Nephron progenitor cell (in vitro differentiated cells): ENCODE data around the gene FBXW12.
A peak's percentile ranks its signal among the peaks of the same experiment; 100 is the strongest.

Experiments used
- DNase-seq: peaks from one replicate; pipeline ENCODE4 v3.0.0; 2021
- H3K27ac Mint-ChIP-seq: 2 replicates; pipeline ENCODE4 v1.8.0; 2021; ENCODE audit warnings: mild to moderate bottlenecking, moderate library complexity, mixed read lengths
- H3K27me3 Mint-ChIP-seq: 2 replicates; pipeline ENCODE4 v1.8.0; 2021; ENCODE audit warnings: mild to moderate bottlenecking, low read depth, mixed read lengths; ENCODE audit not compliant: poor library complexity
- H3K36me3 Mint-ChIP-seq: 2 replicates; pipeline ENCODE4 v1.8.0; 2021; ENCODE audit warnings: low read depth, mixed read lengths
- H3K4me1 Mint-ChIP-seq: 2 replicates; pipeline ENCODE4 v1.8.0; 2021; ENCODE audit warnings: mixed read lengths
- H3K4me3 Mint-ChIP-seq: 2 replicates; pipeline ENCODE4 v1.8.0; 2021; ENCODE audit warnings: mild to moderate bottlenecking, moderate library complexity, mixed read lengths
- H3K9me3 Mint-ChIP-seq: 2 replicates; pipeline ENCODE4 v1.8.0; 2021; ENCODE audit warnings: mild to moderate bottlenecking, moderate library complexity, mixed read lengths
- CTCF ChIP-seq: fragments of 200-600 bp; sonication (generic); IDR thresholded peaks from 2 replicates; pipeline ENCODE4 v1.5.0; 2021; ENCODE audit warnings: antibody characterized with exemption

Gene FBXW12

GRCh38 chr3:48356419-48356818, 15.6 kb upstream of the FBXW12 start:
- Mint-ChIP-seq H3K27ac (no peak overlapping the region), H3K4me1 (no peaks in the 10 kb centered on the region), H3K36me3 (peaks cover 6% of the 10 kb centered on the region), H3K4me3 (no peak overlapping the region), H3K27me3 (peaks cover 29% of the 10 kb centered on the region), H3K9me3 (peaks cover 31% of the 10 kb centered on the region)
- no peak for DNase-seq
- TF ChIP-seq CTCF = no peak

- Mint-ChIP-seq H3K4me1 (no peaks in the 10 kb centered on the region), H3K36me3 (peaks cover 29% of the 10 kb centered on the region), H3K27me3 (peaks cover 7% of the 10 kb centered on the region), H3K27ac (no peak overlapping the region), H3K9me3 (peaks cover 61% of the 10 kb centered on the region), H3K4me3 (no peak overlapping the region)
- no peak for TF ChIP-seq CTCF
- DNase-seq = no peak
These were observed 10.1 kb upstream of the FBXW12 start for GRCh38 chr3:48361928-48362327.

GRCh38 chr3:48364840-48365239, 7.2 kb upstream of the FBXW12 start:
- no peak for DNase-seq

GRCh38 chr3:48367201-48367600, 4.8 kb upstream of the FBXW12 start:
- H3K27ac Mint-ChIP-seq = no peak overlapping the region
- DNase-seq = no peak
- no peak overlapping the region for H3K4me3 Mint-ChIP-seq
- TF ChIP-seq CTCF = no peak
- H3K9me3 Mint-ChIP-seq = peaks cover 40% of the 10 kb centered on the region
- H3K36me3 Mint-ChIP-seq = peaks cover 18% of the 10 kb centered on the region
- no peaks in the 10 kb centered on the region for H3K27me3 Mint-ChIP-seq
- H3K4me1 Mint-ChIP-seq = peaks cover 28% of the 10 kb centered on the region

More at GRCh38 chr3:48364840-48365239, 7.2 kb upstream of the FBXW12 start:
- H3K4me1 Mint-ChIP-seq = peaks cover 6% of the 10 kb centered on the region
- H3K9me3 Mint-ChIP-seq = peaks cover 60% of the 10 kb centered on the region
- H3K36me3 Mint-ChIP-seq = peaks cover 29% of the 10 kb centered on the region
- no peak for TF ChIP-seq CTCF
- H3K27ac Mint-ChIP-seq = no peak overlapping the region
- no peak overlapping the region for H3K4me3 Mint-ChIP-seq
- H3K27me3 Mint-ChIP-seq = no peaks in the 10 kb centered on the region

GRCh38 chr3:48369693-48370332, 2.2 kb upstream of the FBXW12 start:
- Mint-ChIP-seq H3K4me1 (peaks cover 37% of the 10 kb centered on the region), H3K27me3 (no peaks in the 10 kb centered on the region), H3K4me3 (peak overlapping the region; percentile 23), H3K27ac (peak overlapping the region; percentile 70), H3K36me3 (peaks cover 3% of the 10 kb centered on the region), H3K9me3 (peaks cover 14% of the 10 kb centered on the region)
- no peak for DNase-seq
- no peak for TF ChIP-seq CTCF

GRCh38 chr3:48370333-48370713, 1.7 kb upstream of the FBXW12 start:
- no peak for DNase-seq
- no peaks in the 10 kb centered on the region for H3K27me3 Mint-ChIP-seq
- H3K4me3 Mint-ChIP-seq = no peak overlapping the region
- peaks cover 11% of the 10 kb centered on the region for H3K9me3 Mint-ChIP-seq
- H3K4me1 Mint-ChIP-seq = peaks cover 37% of the 10 kb centered on the region
- no peak for TF ChIP-seq CTCF
- H3K27ac Mint-ChIP-seq = peak overlapping the region; percentile 43
- H3K36me3 Mint-ChIP-seq = no peaks in the 10 kb centered on the region
